GM21526 (cell line): Measurements from ENCODE around the gene RPS16.

ENCODE experiments used
- ATAC-seq: cut with Tn5 transposase; IDR thresholded peaks from one replicate; pipeline ENCODE4 v1.9.1; 2021; ENCODE audit warnings: moderate library complexity; ENCODE audit not compliant: unreplicated experiment, low FRiP score

Gene RPS16

DNA sequence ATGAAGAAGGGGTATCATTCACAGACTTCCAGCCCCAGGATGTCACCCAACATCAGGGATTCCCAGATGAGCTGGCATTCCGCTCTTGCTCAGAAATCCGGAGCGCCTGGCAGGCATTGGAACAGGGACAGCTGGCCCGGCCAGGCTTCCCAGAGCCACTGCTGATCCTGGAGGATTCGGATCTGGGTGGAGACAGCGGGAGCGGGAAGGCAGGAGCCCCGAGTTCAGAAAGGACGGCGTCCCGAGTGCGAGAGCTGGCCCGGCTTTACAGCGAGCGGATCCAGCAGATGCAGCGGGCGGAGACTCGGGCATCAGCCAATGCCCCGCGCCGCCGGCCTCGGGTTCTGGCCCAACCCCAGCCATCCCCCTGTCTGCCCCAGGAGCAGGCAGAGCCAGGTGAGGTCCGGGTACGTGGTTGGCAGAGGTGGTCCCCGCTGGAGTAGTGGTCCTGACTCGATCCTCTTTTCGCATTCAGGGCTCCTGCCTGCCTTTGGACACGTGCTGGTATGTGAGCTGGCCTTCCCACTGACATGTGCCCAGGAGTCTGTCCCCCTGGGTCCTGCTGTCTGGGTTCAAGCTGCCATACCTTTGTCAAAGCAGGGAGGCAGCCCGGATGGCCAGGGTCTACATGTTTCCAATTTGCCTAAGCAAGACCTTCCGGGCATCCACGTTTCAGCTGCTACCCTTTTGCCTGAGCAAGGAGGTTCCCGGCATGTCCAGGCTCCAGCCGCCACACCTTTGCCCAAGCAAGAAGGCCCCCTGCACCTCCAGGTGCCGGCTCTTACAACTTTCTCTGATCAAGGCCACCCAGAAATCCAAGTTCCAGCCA is 12.3 kb downstream of the RPS16 start:
- ATAC-seq: no peak

DNA sequence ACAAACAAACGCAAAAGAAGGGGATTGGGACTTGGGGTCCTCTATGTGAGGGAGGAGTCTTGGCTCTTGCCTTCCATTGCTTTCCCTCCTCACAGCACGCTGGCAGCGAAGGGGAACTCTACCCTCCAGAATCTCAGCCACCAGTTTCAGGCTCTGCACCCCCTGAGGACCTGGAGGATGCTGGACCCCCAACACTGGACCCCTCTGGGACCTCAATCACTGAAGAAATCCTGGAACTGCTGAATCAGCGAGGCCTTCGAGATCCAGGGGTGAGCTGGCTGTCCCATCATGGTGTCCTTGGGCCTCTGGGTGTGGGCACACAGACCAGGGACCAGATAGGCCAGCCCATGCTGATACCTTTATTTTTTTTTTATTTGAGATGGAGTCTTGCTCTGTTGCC is 13.7 kb downstream of the RPS16 start:
- ATAC-seq: no peak

DNA sequence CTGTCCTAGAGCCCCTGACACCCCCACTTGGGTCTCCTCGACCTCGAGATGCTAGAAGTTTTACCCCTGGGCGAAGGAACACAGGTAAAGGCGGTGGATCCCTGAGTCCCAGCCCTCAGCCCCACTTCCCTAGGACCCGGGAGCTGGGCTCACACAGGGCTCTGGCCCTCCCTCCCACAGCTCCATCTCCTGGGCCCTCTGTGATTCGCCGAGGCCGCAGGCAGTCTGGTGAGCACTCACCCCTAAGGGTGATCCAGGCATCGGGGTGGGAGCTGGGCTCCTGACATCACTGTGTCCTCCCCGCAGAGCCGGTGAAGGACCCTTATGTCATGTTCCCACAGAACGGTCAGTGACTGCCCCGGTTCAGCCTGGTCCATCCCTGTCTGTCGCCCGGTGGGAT is 15.0 kb downstream of the RPS16 start:
- no peak for ATAC-seq

DNA sequence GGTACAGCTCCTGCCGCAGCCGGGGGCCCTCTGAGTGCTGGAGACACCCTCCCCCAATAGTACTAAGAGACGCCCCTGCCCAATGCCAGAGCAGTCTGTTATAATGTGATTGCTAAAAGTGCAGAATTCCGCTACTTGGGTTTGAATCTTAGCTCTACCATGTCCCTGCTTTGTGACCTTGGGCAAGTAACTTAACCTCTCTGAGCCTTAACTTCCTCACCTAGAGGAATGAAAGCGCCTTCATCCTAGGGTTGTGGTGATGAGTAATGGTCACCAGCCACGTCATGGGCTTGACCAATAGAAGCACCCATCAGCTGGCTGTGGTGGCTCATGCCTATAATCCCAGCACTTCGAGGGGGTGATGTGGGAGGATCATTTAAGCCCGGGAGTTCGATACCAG is 16.7 kb downstream of the RPS16 start:
- no peak for ATAC-seq

DNA sequence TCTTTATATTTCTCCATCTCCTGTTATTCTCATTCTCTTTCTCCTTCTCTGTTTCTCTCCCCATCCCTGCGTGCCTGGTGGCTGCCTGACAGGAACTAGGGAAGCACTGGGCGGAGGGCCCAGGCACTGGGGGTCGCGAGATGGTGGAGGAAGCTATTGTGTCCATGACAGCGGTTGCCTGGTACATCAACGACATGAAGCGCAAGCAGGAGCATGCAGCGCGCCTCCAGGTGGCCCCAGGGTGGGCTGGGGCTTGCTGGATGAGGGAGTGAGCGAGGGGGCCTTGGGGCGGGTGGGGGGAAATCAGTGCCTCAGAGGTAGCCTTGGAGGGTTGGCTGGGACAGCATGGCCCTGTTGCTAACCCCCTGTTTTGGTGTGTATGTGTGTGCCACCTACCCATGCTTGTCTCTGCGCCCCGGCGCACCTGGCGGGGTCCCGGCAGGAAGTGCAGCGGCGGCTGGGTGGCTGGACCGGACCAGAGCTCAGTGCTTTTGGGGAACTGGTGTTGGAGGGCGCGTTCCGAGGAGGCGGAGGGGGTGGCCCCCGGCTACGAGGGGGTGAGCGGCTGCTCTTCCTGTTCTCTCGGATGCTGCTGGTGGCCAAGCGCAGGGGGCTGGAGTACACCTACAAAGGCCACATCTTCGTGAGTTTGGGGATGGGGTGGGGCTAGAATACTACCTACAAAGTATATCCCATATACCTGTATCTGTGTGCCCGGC is 18.1 kb downstream of the RPS16 start:
- no peak for ATAC-seq

DNA sequence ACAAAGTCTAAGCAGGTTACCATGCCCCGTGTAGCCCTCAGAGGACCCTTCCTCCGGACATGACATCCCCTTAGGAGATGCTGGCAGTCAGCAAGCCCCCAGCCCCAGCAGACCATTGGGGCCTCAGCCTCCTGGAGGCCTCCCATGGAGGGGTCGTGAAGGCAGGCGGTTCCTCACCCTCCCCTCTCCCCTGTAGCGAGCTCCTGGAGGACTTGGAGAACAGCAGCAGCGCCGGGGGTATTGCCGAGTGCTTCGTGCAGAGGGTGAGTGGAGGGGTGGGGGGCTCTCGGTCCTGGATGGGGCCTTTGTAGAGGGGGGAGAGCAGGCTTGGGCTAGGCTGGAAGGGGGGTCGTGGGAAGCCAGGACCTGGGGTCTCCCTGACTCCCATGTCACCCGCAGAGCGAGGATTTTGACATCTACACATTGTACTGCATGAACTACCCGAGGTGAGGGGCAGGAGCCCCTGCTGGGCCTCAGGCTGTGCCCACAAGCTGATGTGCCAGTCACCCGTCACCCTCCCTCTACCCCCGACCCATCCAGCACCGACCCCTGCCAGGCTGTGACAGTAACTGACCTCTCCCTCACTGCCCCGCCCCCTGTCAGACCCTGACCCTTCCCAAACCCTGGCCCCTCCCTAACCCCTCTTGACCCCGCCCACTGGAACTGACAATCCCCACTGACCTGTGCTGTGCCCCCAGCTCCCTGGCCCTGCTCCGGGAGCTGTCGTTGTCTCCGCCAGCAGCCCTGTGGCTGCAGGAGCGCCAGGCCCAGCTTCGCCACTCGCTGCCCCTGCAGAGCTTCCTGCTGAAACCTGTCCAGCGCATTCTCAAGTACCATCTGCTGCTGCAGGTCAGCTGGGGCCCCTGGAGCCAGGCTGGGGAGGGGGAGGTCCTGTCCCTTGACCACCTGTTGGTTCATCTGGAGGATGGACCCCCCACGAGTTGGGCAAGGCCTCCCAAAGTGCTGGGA is 19.3 kb downstream of the RPS16 start:
- no peak for ATAC-seq

DNA sequence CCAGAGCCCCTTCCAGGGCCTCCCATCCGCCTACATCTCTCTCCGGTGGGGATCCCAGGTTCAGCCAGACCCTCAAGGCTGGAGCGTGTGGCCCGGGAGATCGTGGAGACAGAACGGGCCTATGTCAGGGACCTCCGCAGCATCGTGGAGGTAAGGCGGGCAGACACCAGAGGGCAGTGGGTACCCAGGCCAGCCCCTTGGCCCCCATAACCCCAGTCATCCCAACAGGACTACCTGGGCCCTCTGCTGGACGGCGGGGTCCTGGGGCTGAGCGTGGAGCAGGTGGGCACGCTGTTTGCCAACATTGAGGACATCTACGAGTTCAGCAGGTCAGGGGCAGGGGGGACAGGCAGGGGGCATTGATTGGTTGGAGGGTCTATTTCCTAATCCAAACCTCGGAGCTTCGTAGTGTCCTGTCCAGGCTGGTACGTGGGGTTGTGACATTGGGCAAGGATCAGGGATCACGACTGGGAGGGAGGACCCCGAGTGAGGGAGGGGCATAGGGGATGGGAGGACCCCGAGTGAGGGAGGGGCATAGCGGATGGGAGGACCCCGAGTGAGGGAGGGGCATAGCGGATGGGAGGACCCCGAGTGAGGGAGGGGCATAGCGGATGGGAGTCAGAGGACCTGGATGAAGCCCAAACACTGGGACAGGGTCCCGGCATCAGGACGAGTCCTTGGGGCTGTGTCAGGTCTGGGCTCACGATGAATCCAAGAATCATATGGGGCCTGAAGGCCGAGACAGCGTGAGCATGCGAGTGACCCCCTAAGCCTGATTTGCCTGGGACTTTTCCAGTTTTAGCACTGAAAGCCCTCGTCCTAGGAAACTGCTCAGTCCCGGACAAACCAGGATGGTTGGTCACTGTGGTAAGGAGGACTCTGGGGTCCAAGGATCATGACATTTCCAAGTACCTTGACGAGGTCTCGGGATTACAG is 20.4 kb downstream of the RPS16 start:
- ATAC-seq: no peak

DNA sequence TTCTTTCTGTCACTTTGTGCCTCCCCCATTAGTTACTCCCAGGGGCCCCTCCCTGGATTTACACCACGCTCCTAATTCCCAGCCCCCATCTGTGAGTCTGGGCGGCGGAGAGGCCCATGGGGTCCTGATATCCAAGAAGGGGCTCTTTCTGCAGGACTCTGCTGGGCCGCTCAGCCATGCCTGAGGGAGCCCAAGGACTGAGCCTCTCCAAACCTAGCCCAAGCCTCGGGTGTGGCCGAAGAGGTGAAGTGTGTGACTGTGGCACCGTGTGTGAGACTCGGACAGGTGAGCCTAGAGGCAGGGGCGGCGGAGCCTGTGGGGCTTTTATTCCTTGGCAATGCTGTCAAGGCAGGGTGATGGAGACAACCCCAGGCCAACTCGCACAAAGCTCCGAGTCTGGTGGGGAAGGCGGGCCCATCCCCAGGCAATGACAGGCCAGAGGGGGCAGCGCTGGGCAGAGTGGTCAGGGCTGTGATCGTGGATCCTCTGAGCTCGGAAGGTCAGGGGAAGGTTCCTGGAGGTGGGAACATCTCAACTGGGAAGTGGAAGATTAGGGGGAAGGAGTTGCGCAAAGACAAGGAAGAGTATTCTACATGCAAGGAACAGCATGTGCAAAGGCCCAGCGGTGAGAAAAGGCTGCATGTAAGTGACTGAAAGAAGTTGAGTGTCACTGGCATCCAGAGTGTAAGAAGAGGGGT is 21.7 kb downstream of the RPS16 start:
- ATAC-seq: no peak

DNA sequence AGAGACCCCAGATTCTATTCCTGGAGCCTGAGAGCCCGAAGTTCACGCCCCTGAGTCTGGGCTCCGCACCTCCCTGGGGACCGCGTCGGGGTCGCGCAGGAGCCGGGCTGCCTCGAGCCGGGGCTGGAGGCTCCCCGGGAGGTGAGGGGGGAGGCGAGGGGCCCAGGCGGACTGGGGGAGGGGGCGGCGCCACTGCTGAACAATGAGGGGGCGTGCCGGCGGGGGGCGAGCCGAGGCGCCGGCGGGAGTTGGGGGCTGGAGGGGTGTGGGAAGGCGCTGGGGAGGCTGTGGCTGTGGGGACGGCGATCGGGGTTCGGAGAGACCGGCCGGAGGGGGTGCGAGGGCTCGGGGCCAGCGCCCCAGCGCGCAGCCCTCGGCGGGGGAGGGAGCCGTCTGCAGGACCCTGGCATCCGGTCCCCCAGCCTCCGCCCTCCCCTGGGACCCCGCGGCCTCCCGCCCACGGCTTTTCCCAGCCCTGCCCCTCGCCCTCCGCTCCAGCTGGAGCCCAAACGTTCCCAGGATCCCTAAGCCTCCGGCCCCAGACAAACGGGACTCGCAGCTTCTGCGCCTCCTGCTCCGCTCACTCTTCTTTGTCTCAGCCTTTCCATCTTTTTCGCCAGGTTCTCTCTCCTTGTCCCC is 22.4 kb downstream of the RPS16 start:
- no peak for ATAC-seq

DNA sequence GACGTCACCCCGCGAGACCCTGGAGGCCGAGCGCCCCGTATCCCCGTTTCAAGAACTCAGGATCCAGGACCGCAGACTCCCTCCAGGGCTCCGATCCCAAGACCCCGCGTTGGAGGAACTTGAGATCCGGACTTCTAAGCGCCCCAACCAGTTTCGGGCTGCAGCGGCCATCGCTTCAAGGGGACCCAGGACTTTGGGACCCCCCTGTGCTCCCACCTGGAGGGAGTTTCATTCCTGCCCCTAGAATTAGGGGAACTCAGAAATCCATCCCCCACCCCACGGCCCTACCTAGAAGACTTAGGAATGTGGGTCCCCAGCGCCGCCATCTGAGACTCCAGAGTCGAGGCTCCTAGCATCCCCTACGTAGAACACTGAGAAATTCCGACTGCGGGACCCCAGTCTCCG is 22.9 kb downstream of the RPS16 start:
- no peak for ATAC-seq

DNA sequence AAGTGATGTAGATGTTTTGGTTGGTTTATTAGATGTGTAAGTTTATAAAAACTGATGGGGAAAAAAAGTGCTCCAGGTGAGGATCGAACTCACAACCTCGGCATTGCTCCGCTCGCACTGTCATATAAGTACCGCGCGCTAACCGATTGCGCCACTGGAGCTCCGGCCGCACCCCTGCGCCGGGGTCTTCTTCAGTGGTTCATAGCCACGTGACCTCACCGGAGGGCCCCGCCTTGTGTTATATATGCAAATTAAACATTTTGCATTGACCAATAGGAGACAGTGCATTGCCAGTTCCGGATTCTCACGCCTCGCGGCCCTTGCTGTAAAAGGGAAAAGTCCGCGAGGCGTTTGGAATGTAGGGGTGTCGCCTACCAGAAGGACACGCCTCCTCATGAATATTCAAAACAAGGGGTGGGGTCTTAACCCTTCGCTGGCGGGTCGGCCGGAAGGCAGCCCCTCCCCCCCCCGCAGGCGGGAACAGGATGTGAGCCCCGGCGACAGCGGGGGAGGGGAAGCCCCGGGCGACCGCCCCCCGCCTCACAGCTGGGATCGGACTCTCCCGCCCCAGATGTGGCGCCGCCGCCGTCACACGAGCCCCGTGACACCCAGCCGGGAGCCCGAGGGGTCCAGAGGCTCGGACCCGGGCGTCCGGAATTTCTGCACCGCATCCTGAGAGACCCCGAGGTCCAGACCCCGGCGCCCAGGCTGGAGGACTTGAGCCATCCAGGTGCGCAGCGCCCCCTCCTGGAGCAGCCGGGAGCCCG is 23.5 kb downstream of the RPS16 start, which contains the start of gene PLEKHG2:
PLEKHG2 (plus strand) TSS at position 570 of the 767 bp plus-strand sequence. CDS start 1,418 bp downstream, outside the sequence.
- ATAC-seq: peak; percentile 48

DNA sequence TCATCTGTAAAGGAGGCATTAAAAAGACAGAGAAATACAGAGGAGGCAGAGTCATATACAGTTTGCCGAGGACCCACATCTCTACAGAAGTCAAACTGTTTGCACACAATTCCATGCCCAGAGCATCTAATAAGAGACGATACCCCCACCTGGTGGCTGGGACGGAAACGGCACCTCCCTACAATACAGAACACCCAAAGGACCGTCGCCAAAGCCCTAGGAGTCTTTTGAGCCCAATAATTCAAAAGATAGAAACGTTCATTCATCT is 24.0 kb downstream of the RPS16 start:
- peak; percentile 20 for ATAC-seq

DNA sequence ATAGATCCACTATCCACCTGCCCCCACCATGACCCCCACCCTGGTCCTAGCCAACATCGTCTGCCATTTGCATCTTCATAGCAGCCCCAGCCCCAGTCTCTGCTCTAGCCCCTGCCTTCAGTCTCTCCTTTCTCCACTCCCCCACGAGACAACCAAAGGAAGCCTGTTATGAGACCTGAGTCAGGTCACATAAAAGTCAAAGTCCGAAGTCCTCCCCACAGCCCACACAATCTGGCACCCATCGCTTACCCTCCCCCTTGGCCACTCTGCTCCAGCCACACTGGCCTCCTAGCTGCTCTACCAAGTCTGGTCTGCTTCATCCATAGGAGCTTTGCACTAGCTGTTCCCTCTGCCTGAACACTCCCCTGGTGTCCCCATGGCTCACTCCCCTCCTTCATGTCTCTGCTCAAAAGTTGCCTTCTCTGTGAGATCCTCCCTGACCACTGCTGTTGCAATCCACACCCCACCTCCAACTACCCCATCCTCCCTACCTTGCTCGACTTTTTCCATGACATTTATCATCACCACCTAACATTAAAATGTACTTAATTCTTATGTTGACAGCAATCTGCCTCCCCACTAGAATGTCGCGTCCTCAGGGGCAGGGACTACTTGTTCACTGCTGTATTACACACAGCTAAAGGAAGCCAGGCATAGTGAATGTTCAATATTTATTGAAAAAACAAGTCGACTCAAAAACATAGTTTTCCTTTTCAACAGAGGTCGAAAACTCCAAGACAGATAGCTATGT is 24.5 kb downstream of the RPS16 start:
- no peak for ATAC-seq

DNA sequence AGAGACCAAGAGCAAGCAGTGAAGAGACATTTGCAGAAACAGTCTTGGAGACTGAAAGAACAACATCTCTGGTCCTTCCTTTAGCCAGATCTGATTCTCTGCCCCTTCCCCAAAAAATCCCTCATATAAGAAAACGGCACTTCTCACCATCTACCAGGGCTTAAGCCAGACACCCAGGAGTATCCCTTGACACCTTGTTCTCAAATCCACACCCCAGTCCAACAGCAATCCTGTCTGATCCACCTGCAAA is 25.0 kb downstream of the RPS16 start:
- no peak for ATAC-seq

DNA sequence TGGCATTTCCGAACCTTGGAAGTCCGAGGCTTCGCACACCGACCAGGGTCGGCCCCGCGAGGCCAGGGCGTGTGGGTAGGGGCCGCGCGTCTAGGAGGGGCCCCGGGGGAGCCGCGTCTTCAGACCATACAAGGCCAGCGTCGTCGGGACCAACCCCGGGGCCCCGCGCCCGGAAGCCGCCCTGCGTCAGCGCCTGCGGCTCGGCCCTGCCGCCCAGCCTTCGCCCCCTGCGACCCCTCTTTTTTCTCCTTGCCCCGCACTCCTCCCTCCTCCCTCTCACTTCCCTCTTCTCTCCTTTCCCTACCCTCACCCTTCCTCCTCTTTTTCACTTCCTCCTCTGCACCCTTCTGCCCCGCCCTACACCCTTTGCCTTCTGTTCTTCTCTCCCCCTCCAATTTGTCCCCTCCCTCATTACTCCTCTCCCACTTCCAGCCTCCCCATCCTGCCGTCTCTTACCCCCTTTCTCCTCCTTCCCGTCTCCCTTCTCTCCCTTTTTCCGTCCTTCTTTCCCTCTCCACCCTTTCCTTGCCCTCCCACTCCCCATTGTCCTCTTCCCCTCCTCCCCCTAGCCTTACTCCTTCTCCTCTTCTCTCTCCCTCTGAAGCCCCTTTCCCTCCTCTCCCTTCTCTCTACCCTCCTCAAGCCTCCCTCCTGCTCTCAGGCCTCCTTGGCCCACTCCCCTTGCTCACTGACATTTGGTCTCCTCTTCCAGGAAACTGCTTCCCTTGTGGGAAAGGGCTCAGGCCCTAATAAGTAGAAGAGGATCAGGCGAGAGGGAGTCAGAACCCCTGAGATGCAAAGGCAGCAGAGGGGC is 25.5 kb downstream of the RPS16 start:
- ATAC-seq: no peak

DNA sequence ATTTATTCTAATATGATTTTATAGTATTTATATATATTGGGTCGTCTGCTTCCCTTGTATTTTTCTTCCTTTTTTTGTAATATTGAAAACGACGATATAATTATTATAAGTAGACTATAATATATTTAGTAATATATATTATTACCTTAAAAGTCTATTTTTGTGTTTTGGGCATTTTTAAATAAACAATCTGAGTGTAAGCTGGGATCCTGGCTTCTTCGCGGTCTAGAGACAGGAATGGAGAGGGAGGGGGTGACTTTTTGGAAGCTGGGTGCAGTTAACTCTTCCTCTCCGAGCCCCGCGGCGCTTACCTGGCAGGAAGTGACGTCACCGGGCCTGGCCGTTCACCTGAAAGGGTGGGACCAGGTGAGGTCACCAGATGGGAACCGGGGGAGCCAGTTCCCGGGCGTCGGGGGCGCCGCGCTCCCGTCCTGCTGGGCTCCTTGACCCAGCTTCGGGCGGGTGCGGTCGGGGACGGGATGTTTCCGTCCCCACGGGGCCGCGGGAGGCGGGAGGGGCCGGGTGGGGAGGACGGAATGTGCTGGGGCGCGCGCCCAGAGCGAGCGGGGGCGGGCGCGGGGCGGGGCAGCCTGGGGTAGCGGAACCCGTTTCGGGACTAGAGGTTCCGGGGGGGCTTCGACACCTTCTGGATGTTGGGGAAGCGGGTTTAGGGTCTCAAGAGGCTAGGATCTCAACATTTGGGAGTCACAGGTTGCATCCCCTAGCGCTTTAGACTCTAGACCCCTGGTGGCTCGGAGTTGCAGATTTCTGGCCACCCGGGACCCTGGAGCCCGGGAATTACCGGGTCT is 26.3 kb downstream of the RPS16 start:
- no peak for ATAC-seq
